Astrocyte of the spinal cord (primary cell): ENCODE data around the gene CDH26.

ENCODE experiments used
- DNase-seq: peaks from one replicate; pipeline ENCODE4 v3.0.0; 2011; ENCODE audit warnings: low read depth, low spot score
- H3K4me3 ChIP-seq: 2 replicates; pipeline ENCODE4 v1.5.1; 2011; ENCODE audit warnings: low read depth, mild to moderate bottlenecking, low read length, moderate library complexity
- CTCF ChIP-seq: IDR thresholded peaks from 2 replicates; pipeline ENCODE4 v1.5.1; 2012; ENCODE audit warnings: low read depth, mild to moderate bottlenecking, low read length, inconsistent platforms
- in situ Hi-C: cut with HindIII; loops from 2 replicates; pipeline ENCODE4 v1.10.0; 2017; ENCODE audit warnings: low sequenced_read_pairs

Gene CDH26

GRCh38 chr20:60060593-60060992 lies 102.4 kb downstream of the CDH26 start:
- TF ChIP-seq CTCF = no peak
- DNase-seq = no peak
- in situ Hi-C loops = no loop called here
- H3K4me3 ChIP-seq = no peak overlapping the region

DNA sequence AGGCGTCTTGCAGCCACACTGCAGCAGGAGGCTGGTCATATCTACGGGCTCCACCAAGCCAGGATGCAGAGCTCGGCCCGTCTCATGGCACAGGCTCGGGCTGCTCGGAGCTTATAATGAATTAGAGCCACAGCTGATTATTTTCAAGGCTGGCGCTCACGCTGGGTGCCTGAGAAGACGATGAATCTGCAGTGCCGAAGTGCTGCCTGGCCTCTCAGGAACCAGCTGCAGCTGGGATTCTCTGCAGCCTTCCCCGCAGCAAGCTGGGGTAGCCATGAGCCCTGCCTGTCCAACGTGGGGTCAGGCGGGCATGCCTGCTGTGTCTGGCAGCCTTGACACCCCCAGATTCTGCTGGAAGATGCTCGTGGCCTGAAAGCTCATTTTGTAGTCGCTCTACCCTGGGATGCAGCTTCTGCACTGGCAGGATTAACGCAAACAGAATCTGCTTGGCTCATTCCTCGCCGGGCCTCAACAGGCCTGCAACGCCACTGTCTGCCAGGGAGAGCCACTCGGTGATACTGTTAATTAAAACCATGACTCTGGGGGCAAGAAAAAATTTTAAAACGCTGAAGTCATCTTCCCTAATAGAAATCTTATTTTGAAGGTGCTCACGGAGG lies 104.3 kb downstream of the CDH26 start:
- in situ Hi-C loops = no loop called here
- no peak overlapping the region for H3K4me3 ChIP-seq
- no peak for TF ChIP-seq CTCF
- no peak for DNase-seq

DNA sequence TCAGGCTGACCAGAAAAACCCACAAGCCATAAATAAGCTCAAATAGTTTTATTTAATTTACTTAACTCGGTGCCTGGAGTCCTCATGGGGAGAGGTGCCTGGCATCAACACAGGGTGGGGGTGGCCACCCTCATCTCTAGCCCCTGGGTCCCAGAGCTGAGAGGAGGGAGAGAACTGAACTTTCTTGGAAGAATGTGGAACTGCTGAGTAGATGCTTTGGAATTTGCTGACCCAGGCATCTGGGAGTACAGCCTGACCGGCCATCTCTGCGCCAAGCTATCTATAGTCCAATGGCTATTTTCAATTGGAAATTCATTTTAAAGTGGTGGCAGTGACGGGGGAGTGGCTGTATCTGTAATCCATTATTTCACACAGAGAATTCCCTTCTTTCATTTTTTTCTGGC lies 104.8 kb downstream of the CDH26 start:
- in situ Hi-C loops = no loop called here
- H3K4me3 ChIP-seq = no peak overlapping the region
- DNase-seq = peak; percentile 71
- TF ChIP-seq CTCF = no peak

GRCh38 chr20:60063739-60064380 lies 105.6 kb downstream of the CDH26 start:
- DNase-seq = no peak
- TF ChIP-seq CTCF = no peak
- H3K4me3 ChIP-seq = no peak overlapping the region
- in situ Hi-C loops = no loop called here
